ENCODE results near the gene RPS26. TPM values are rescaled to one million over a fixed set of nuclear protein-coding genes. Genes with fewer than 3 reads are reported as not detected.

Gene RPS26
- total and polyA plus RNA-seq, 9 of the 15 experiments (the other 6 are each of a cell fraction or from before 2014, with no cell fraction given), result 70.2 to 1,589 (median 852) TPM

DNA sequence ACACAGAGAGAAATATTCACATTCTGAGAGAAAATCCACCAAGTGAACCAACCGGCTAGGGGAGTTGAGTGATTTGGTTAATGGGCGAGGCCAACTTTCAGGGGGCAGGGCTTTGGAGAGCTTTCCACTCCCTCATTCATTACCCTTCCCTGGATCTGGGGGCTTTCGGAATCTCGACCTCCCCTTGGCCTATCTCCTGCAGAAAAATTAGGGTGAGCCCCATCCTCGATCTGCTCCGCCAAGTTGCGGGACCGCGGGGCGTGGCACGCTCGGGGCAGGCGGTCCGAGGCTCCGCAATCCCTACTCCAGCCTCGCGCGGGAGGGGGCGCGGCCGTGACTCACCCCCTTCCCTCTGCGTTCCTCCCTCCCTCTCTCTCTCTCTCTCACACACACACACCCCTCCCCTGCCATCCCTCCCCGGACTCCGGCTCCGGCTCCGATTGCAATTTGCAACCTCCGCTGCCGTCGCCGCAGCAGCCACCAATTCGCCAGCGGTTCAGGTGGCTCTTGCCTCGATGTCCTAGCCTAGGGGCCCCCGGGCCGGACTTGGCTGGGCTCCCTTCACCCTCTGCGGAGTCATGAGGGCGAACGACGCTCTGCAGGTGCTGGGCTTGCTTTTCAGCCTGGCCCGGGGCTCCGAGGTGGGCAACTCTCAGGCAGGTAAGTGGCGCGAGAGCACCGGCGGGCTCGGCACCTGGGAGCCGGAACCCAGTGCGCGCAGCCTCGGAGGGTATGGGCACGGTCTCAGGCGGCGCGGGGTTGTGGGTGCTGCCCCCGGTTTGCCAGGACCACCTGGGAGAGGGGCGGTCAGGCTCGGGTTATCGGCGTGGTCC lies 38.2 kb downstream of the RPS26 start, which contains the start of gene ERBB3 (continued):
- TF ChIP-seq ZNF75A (CRISPR knock-in tag; IDR thresholded peaks at IDR 0.05) (no peak), ZNF165 (CRISPR knock-in tag; IDR thresholded peaks at IDR 0.05; ENCODE audit: borderline replicate concordance) (no peak), PHB (CRISPR knock-in tag; IDR thresholded peaks at IDR 0.05) (no peak), HDAC2 (IDR thresholded peaks at IDR 0.05) (peak; percentile 84; the same call in 1 of the 2 replicates), SMAD4 (CRISPR knock-in tag; conservative IDR thresholded peaks at IDR 0.05) (0 out of 2 replicates have a peak, but pooled peaks have one; percentile 13), PTBP1 (IDR thresholded peaks at IDR 0.05; ENCODE audit: low read depth, low read length) (no peak), TBL1XR1 (IDR thresholded peaks at IDR 0.05; ENCODE audit: low read length in 2 of 2) (peak in 1 of 2 experiments; percentile 8; a peak in 1 of 4 replicates), TEAD1 (CRISPR knock-in tag; IDR thresholded peaks at IDR 0.05) (no peak), SP1 (CRISPR knock-in tag; IDR thresholded peaks at IDR 0.05) (peak; percentile 76), SIRT6 (IDR thresholded peaks at IDR 0.05; ENCODE audit: low read depth, low read length) (no peak), SMARCE1 (IDR thresholded peaks at IDR 0.05) (peak; percentile 86), HNRNPL (IDR thresholded peaks at IDR 0.05; ENCODE audit: low read depth, low read length) (no peak; the same call in 1 of the 2 replicates)
- TF ChIP-seq, protein P1, sequence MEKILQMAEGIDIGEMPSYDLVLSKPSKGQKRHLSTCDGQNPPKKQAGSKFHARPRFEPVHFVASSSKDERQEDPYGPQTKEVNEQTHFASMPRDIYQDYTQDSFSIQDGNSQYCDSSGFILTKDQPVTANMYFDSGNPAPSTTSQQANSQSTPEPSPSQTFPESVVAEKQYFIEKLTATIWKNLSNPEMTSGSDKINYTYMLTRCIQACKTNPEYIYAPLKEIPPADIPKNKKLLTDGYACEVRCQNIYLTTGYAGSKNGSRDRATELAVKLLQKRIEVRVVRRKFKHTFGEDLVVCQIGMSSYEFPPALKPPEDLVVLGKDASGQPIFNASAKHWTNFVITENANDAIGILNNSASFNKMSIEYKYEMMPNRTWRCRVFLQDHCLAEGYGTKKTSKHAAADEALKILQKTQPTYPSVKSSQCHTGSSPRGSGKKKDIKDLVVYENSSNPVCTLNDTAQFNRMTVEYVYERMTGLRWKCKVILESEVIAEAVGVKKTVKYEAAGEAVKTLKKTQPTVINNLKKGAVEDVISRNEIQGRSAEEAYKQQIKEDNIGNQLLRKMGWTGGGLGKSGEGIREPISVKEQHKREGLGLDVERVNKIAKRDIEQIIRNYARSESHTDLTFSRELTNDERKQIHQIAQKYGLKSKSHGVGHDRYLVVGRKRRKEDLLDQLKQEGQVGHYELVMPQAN (IDR thresholded peaks at IDR 0.05; ENCODE audit: borderline replicate concordance), result peak; percentile 49; the same call in 1 of the 2 replicates
- TF ChIP-seq, protein P2, sequence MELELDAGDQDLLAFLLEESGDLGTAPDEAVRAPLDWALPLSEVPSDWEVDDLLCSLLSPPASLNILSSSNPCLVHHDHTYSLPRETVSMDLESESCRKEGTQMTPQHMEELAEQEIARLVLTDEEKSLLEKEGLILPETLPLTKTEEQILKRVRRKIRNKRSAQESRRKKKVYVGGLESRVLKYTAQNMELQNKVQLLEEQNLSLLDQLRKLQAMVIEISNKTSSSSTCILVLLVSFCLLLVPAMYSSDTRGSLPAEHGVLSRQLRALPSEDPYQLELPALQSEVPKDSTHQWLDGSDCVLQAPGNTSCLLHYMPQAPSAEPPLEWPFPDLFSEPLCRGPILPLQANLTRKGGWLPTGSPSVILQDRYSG (tag; conservative IDR thresholded peaks at IDR 0.05; ENCODE audit: low read depth), result no peak
- TF ChIP-seq, protein P3, sequence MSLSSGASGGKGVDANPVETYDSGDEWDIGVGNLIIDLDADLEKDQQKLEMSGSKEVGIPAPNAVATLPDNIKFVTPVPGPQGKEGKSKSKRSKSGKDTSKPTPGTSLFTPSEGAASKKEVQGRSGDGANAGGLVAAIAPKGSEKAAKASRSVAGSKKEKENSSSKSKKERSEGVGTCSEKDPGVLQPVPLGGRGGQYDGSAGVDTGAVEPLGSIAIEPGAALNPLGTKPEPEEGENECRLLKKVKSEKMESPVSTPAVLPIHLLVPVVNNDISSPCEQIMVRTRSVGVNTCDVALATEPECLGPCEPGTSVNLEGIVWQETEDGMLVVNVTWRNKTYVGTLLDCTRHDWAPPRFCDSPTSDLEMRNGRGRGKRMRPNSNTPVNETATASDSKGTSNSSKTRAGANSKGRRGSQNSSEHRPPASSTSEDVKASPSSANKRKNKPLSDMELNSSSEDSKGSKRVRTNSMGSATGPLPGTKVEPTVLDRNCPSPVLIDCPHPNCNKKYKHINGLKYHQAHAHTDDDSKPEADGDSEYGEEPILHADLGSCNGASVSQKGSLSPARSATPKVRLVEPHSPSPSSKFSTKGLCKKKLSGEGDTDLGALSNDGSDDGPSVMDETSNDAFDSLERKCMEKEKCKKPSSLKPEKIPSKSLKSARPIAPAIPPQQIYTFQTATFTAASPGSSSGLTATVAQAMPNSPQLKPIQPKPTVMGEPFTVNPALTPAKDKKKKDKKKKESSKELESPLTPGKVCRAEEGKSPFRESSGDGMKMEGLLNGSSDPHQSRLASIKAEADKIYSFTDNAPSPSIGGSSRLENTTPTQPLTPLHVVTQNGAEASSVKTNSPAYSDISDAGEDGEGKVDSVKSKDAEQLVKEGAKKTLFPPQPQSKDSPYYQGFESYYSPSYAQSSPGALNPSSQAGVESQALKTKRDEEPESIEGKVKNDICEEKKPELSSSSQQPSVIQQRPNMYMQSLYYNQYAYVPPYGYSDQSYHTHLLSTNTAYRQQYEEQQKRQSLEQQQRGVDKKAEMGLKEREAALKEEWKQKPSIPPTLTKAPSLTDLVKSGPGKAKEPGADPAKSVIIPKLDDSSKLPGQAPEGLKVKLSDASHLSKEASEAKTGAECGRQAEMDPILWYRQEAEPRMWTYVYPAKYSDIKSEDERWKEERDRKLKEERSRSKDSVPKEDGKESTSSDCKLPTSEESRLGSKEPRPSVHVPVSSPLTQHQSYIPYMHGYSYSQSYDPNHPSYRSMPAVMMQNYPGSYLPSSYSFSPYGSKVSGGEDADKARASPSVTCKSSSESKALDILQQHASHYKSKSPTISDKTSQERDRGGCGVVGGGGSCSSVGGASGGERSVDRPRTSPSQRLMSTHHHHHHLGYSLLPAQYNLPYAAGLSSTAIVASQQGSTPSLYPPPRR (CRISPR knock-in tag; IDR thresholded peaks at IDR 0.05; ENCODE audit: borderline replicate concordance), result no peak
- TF ChIP-seq, protein P4, sequence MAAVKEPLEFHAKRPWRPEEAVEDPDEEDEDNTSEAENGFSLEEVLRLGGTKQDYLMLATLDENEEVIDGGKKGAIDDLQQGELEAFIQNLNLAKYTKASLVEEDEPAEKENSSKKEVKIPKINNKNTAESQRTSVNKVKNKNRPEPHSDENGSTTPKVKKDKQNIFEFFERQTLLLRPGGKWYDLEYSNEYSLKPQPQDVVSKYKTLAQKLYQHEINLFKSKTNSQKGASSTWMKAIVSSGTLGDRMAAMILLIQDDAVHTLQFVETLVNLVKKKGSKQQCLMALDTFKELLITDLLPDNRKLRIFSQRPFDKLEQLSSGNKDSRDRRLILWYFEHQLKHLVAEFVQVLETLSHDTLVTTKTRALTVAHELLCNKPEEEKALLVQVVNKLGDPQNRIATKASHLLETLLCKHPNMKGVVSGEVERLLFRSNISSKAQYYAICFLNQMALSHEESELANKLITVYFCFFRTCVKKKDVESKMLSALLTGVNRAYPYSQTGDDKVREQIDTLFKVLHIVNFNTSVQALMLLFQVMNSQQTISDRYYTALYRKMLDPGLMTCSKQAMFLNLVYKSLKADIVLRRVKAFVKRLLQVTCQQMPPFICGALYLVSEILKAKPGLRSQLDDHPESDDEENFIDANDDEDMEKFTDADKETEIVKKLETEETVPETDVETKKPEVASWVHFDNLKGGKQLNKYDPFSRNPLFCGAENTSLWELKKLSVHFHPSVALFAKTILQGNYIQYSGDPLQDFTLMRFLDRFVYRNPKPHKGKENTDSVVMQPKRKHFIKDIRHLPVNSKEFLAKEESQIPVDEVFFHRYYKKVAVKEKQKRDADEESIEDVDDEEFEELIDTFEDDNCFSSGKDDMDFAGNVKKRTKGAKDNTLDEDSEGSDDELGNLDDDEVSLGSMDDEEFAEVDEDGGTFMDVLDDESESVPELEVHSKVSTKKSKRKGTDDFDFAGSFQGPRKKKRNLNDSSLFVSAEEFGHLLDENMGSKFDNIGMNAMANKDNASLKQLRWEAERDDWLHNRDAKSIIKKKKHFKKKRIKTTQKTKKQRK (IDR thresholded peaks at IDR 0.05; ENCODE audit: borderline replicate concordance, low read depth, low read length), result no peak
